ENCODE results near the gene C2orf72.

The C2orf72 gene

GRCh38 chr2:231037731-231038482, 584 bp downstream of the C2orf72 start:
- in situ Hi-C loops (cut with HindIII; ENCODE audit: low pct_ligation_motif_present, low pct_unique_long_range_greater_than_20kb, low sequenced_read_pairs) = no loop called here
- DNase-seq = peak; percentile 10

DNA sequence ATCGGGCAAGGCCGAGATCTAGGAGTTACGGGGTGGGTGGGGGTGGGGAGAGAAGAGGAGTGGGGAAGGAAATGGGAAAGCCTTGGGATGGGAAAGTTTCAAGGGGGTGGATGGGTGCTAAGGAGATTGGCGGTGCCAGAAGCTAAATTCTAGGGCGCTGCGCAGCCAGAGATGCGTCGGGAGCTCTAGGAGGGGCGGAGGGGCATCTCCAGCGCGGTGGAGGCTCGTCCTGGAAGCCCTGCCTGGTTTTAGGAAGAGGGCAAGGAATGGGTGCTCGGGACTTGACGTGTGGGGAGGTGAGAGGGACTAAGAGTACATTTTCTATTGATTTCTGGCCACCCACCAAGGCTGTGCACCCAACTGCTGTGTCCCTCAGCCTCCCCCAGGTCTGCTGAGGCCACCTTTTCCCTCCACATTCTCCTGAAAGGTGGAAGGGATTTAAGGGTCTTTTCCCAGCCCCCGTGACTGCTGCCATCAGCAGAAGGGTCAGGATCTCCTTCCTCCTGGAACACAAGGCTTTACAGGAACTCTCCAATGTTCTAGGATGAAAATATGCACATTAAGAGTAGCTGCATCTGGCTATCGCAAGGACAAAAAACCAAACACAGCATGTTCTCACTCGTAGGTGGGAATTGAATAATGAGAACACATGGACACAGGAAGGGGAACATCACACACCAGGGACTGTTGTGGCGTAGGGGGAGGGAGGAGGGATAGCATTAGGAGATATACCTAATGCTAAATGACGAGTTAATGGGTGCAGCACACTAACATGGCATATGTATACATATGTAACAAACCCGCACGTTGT, 1.4 kb downstream of the C2orf72 start:
- in situ Hi-C loops (cut with HindIII; ENCODE audit: low pct_ligation_motif_present, low pct_unique_long_range_greater_than_20kb, low sequenced_read_pairs) = no loop called here
- no peak for DNase-seq

DNA sequence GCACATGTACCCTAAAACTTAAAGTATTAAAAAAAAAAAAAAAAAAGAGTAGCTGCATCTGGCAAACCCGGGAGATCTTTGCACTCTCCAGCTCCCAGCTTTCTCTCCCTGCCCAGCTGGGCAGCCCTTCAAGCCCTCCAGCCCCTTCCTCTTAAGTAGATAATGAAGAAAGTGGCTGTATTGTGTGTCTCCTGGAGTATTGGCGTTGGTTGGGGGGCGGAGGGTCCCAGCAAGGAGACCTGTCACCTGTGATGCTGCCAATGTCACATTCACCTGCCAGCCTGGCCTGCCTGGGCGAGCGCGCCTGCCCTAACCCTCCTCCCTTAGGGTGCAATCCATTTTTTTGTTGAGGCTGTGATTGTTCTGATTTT, 2.0 kb downstream of the C2orf72 start:
- no peak for DNase-seq
- in situ Hi-C loops (cut with HindIII; ENCODE audit: low pct_ligation_motif_present, low pct_unique_long_range_greater_than_20kb, low sequenced_read_pairs) = no loop called here

GRCh38 chr2:231039821-231040364, 2.6 kb downstream of the C2orf72 start:
- DNase-seq = no peak
- in situ Hi-C loops (cut with HindIII; ENCODE audit: low pct_ligation_motif_present, low pct_unique_long_range_greater_than_20kb, low sequenced_read_pairs) = no loop called here

DNA sequence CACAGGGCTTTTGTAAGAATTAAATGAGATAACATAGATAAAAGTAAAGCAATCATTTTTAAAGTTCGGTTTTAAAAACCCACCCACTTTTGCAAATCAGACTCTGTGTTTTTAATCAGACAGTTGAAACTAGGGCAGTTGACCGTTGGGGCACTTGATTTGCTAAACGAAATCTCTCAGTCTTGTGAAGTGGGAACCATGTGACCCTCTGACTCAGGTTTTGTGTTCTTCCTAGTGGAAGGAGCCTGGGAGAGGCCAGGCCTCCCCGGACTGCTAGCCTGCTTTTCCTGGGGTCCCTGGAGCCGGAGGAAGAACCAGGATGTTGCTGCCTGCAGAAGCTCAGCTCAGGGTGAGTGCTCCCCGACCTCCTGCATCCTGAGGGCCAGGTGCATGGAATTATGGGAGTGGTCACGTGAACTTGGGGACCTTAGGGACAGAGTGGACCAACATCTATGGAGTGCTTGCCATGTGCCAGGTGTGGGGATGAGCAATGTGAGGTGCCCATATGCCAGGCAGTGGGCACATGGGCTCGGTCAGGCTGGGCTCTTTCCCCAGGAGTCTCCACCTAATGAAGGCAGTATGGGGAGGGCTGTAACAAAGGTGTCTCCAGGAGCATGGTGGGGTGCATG, 3.9 kb downstream of the C2orf72 start:
- in situ Hi-C loops (cut with HindIII; ENCODE audit: low pct_ligation_motif_present, low pct_unique_long_range_greater_than_20kb, low sequenced_read_pairs) = no loop called here

DNA sequence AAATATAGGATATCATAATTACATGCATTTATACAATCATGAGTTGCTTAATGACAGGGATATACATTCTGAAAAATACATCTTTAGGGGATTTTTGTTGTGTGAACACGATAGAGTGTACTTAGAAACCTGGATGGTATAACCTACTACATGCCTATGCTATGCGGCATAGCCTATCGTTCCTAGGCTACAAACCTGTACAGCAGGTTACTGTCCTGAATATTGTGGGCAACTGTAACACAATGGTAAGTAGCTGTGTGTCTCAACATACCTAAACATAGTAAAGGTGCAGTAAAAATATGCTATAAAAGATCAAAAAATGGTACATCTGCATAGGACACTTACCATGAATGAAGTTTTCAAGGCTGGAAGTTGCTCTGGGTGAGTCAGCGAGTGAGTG, 6.5 kb downstream of the C2orf72 start:
- DNase-seq = no peak
- in situ Hi-C loops (cut with HindIII; ENCODE audit: low pct_ligation_motif_present, low pct_unique_long_range_greater_than_20kb, low sequenced_read_pairs) = no loop called here

More for the DNA sequence above, 3.9 kb downstream of the C2orf72 start:
- no peak for DNase-seq

GRCh38 chr2:231046916-231047273, 9.6 kb downstream of the C2orf72 start:
- no peak for DNase-seq
- in situ Hi-C loops (cut with HindIII; ENCODE audit: low pct_ligation_motif_present, low pct_unique_long_range_greater_than_20kb, low sequenced_read_pairs) = no loop called here

DNA sequence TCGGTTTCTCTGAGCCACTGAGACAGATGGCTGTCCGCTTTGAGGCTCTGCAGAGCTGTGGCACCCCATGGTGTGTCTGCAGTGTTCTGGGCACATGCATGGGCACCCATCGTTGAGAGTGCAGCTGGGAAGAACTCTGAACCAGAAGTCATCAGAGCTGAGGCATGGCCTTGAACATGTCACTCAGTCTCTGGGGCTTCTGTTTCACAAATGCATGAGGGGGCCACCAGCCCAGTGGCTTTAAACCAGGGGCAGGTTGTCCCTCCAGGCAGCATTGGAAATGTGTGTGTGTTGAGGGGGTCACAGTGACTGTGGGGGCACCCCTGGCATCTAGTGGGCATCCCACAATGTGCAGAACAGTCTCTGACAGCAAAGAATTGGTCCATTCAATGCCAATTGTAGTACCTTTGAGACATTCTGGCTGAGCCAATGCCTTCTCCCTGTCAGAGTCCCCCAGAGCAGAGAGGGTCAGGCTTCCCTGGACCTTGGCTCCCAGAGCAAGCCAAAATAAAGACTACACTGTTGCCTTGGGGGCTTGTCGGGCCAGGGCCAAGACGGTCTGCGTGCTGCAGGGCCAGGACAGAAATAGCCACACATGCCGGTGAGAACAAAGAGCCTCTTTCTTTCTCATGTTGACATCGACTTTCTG, 10.1 kb downstream of the C2orf72 start:
- no peak for DNase-seq
- in situ Hi-C loops (cut with HindIII; ENCODE audit: low pct_ligation_motif_present, low pct_unique_long_range_greater_than_20kb, low sequenced_read_pairs) = no loop called here

- no peak for DNase-seq
- in situ Hi-C loops (cut with HindIII; ENCODE audit: low pct_ligation_motif_present, low pct_unique_long_range_greater_than_20kb, low sequenced_read_pairs) = no loop called here
Measured at GRCh38 chr2:231047923-231048915, 10.9 kb downstream of the C2orf72 start.

DNA sequence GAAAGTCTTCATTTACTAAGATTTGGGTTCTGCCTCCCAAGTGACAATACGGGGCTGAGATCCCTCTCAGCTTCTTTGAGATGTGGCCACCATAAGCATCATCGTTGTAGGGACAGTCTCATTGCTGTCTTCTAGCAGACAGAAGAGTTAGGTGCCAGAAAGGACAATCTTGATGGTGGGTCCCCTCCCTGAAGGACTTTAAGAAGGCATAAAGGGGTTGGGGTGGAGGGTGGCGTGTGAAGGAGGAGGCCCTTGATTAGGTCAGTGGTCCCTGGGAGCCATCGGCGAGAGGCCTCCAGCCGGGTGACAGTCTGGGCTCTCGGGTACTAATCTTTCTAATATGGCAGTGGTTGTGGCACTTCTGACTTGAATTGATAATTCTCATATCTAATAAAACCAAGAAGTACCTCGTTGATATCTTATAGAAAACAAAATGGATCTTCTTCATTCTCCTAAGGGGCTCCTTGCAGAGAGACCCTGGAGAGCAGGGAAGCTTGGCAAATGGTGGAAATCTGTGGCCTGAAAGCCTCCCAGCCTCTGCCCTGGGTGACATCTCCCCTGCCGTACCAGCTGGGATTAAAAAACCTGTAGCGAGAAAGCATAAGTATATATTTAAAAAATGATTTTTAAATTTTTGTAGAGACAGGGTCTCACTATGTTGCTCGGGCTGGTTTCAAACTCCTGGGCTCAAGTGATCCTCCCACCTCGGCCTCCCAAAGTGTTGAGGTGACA, 12.1 kb downstream of the C2orf72 start:
- no peak for DNase-seq
- in situ Hi-C loops (cut with HindIII; ENCODE audit: low pct_ligation_motif_present, low pct_unique_long_range_greater_than_20kb, low sequenced_read_pairs) = no loop called here

DNA sequence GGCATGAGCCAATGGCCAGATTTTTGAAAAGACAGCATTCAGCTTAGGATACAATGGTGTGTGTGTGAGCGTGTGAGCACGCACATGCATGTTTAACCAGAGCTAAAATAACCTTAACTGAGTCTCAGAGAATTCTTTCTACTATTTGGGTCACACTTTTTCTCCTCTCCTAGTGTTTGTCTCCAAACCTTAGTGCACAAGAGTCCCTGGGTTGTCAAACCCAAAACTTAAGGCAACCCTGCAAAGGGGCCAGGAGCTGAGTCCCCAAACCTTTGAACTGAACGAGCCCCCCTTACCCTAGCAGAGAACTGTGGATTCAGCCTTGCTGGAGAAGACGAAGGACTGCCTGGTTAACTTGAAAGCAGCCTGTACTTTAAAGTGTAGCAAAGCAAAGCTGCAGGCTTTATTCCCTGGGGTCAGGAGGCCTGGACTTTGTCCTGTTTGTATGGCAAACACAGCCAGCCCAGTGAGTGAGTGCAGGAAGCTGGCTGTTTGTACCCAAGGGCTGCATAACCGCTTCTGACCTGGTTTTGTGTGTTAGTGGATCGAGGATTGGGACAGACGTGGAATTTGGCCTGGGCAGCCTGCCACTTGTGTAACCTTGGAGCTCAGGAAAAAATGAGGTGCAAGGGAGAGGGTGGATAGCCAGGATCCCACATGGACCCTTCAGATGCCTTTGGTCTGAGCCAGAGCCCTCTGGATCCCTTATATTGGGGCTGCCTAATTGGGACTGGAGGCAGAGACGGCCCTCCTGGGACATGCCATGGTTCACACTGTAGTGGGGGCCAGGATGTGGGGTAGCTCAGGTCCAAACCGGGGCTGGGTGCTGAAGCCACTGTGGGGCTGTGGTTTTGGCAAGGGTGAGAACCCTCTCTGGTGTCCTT, 12.9 kb downstream of the C2orf72 start:
- in situ Hi-C loops (cut with HindIII; ENCODE audit: low pct_ligation_motif_present, low pct_unique_long_range_greater_than_20kb, low sequenced_read_pairs) = no loop called here
- DNase-seq = no peak

DNA sequence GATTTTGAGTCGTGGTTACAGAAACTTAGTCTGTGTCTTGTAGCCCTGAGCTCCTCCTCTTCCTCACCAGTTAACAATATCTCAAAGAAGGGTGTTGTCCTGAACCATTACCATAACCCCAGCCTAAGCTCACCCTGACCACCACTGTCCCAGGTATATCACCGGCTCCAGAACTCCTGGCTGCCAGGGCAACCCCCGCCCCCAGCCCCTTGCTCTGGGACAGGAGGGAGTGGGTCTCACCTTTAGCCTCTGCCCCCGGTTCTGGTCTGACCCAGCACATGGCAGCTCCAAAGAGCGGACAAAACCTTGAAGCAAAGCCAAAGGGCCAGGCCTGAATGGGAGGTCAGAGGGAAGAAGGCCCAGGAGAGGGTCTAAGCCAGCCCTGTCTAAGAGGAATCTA, 13.8 kb downstream of the C2orf72 start:
- in situ Hi-C loops (cut with HindIII; ENCODE audit: low pct_ligation_motif_present, low pct_unique_long_range_greater_than_20kb, low sequenced_read_pairs) = no loop called here
- DNase-seq = no peak

DNA sequence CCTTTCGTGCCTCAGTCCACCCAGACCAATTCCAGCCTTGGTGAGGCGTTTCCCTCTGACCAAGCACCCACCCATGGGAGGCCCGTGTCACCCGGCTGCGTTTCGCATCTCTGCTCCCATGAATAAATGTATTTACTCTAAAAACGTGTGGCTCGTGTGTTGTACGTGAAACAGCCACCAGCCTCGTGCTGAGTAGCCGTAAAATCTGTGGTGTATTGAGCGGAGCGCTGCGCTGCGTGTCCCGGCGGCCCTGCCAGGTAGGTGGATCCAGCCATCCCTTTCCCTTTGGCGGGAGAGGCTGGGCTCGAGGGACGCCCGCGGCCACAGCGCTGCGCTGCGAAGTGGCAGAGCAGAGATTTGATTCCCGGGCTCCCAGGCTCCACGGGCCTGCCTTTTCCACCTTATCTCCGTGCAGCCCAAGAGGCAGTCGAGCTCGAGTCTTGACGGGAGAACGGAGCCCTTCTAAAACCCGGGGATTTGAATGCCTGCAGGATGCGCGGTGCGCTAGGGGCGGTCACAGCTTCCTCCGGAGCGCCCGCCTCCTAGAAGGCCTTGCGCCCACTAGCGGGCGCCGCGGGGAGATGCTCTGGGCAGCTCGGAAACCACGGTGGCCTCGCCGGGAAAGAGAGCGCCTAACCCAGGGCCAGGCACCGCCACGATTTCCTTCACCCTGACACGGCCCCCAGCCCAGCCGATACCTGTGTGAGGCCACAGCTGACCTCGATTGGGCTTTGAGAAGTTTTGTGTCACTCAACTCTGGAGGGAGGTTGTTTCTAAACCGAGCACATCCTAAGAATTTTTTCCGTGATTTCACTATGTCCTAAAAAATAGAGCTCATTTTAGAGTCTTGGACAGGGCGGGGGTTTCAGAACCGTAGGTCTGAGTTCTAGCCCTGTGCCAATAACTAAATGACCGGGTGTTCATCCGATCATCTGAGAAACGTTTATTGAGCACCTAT, 15.4 kb downstream of the C2orf72 start:
- in situ Hi-C loops (cut with HindIII; ENCODE audit: low pct_ligation_motif_present, low pct_unique_long_range_greater_than_20kb, low sequenced_read_pairs) = no loop called here
- DNase-seq = peak; percentile 88

DNA sequence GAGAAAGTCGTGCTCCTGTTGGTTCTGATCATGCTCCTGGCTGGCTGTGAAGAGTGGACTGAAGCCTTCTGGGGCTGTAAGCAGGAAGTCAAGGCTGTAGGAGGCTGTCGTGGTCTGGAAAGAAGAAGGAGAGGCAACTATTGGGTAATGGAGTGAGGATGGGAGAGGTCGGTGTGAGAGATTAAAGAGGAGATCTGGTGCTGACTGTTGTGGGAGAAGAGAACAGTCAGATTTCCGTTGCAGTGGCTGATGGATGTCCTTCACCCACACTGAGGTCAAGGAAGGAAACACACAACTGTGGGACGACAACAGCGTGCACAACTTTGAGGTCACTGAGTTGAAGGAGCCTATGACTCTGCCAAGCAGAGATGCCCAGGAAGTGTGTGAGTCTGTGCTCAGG, 16.5 kb downstream of the C2orf72 start:
- no peak for DNase-seq
- in situ Hi-C loops (cut with HindIII; ENCODE audit: low pct_ligation_motif_present, low pct_unique_long_range_greater_than_20kb, low sequenced_read_pairs) = no loop called here

Data from ACHN (cell line).